H9 (cell line): ENCODE data around the gene CYTH4. TPM values are rescaled to one million over a fixed set of nuclear protein-coding genes. Genes with fewer than 3 reads are reported as not detected.

ENCODE experiments used
- DNase-seq: peaks from one replicate; pipeline ENCODE4 v3.0.0-alpha.2; 2017
- H2AFZ ChIP-seq: one replicate; pipeline ENCODE4 v1.6.1; 2013; ENCODE audit warnings: mild to moderate bottlenecking, low read length, control low read depth, moderate library complexity
- H2AK5ac ChIP-seq: 2 replicates; pipeline ENCODE4 v1.6.1; 2013; ENCODE audit warnings: low read length, control low read depth, mixed read lengths; ENCODE audit not compliant: insufficient read length
- H2BK120ac ChIP-seq: one replicate; pipeline ENCODE4 v1.6.1; 2013; ENCODE audit warnings: low read depth, mild to moderate bottlenecking, low read length, control low read depth, inconsistent platforms; ENCODE audit not compliant: poor library complexity, severe bottlenecking
- H2BK12ac ChIP-seq: 2 replicates; pipeline ENCODE4 v1.6.1; 2013; ENCODE audit warnings: low read length, control low read depth, mixed read lengths, low read depth; ENCODE audit not compliant: insufficient read length
- H2BK15ac ChIP-seq: 2 replicates; pipeline ENCODE4 v1.6.1; 2013; ENCODE audit warnings: low read depth, low read length, control low read depth
- H2BK20ac ChIP-seq: one replicate; pipeline ENCODE4 v1.6.1; 2013; ENCODE audit warnings: low read depth, mild to moderate bottlenecking, low read length, control low read depth, inconsistent platforms; ENCODE audit not compliant: poor library complexity, severe bottlenecking
- H2BK5ac ChIP-seq: 2 replicates; pipeline ENCODE4 v1.6.1; 2013; ENCODE audit warnings: low read length, control low read depth, mixed read lengths; ENCODE audit not compliant: insufficient read length
- H3K14ac ChIP-seq: 2 replicates; pipeline ENCODE4 v1.6.1; 2013; ENCODE audit warnings: low read length, control low read depth; ENCODE audit not compliant: insufficient read depth
- H3K18ac ChIP-seq: 2 replicates; pipeline ENCODE4 v1.6.1; 2013; ENCODE audit warnings: low read depth, mild to moderate bottlenecking, mixed read lengths, low read length, control low read depth; ENCODE audit not compliant: insufficient read length
- H3K23ac ChIP-seq: 2 replicates; pipeline ENCODE4 v1.6.1; 2013; ENCODE audit warnings: low read length, control low read depth, mixed read lengths, low read depth; ENCODE audit not compliant: insufficient read length
- H3K23me2 ChIP-seq: 2 replicates; pipeline ENCODE4 v1.6.1; 2013; ENCODE audit warnings: low read depth, mild to moderate bottlenecking, mixed read lengths, low read length, control low read depth; ENCODE audit not compliant: insufficient read length, poor library complexity, severe bottlenecking
- H3K27ac ChIP-seq: 2 replicates; pipeline ENCODE4 v1.5.1; 2013; ENCODE audit warnings: low read length, control low read depth, mixed read lengths, low read depth; ENCODE audit not compliant: insufficient read length
- H3K27me3 ChIP-seq: 2 replicates; pipeline ENCODE4 v1.6.1; 2013; ENCODE audit warnings: low read length, control low read depth, inconsistent platforms; ENCODE audit not compliant: insufficient read depth
- H3K4ac ChIP-seq: 2 replicates; pipeline ENCODE4 v1.6.1; 2013; ENCODE audit warnings: low read depth, mild to moderate bottlenecking, control low read depth, inconsistent platforms, low read length, moderate library complexity
- H3K4me1 ChIP-seq: 2 replicates; pipeline ENCODE4 v1.6.1; 2013; ENCODE audit warnings: low read length, control low read depth, inconsistent platforms; ENCODE audit not compliant: insufficient read depth
- H3K4me2 ChIP-seq: 2 replicates; pipeline ENCODE4 v1.6.1; 2013; ENCODE audit warnings: low read length, control low read depth, mixed read lengths; ENCODE audit not compliant: insufficient read length, insufficient read depth
- H3K56ac ChIP-seq: 2 replicates; pipeline ENCODE4 v1.6.1; 2013; ENCODE audit warnings: low read depth, mild to moderate bottlenecking, mixed read lengths, low read length, control low read depth; ENCODE audit not compliant: insufficient read length
- H3K79me1 ChIP-seq: 2 replicates; pipeline ENCODE4 v1.6.1; 2013; ENCODE audit warnings: low read depth, mild to moderate bottlenecking, moderate library complexity, low read length, control low read depth, inconsistent platforms; ENCODE audit not compliant: insufficient read depth, poor library complexity, severe bottlenecking
- H3K79me2 ChIP-seq: 2 replicates; pipeline ENCODE4 v1.6.1; 2013; ENCODE audit warnings: low read length, control low read depth, inconsistent platforms; ENCODE audit not compliant: insufficient read depth
- H3K9ac ChIP-seq: 2 replicates; pipeline ENCODE4 v1.6.1; 2013; ENCODE audit warnings: low read length, control low read depth, mixed read lengths; ENCODE audit not compliant: insufficient read length; ENCODE audit errors: extremely low read depth
- H3K9me3 ChIP-seq: one replicate; pipeline ENCODE4 v1.6.1; 2013; ENCODE audit warnings: low read depth, low read length, inconsistent platforms; ENCODE audit not compliant: control insufficient read depth
- H3T11ph ChIP-seq: one replicate; pipeline ENCODE4 v1.6.1; 2013; ENCODE audit warnings: mild to moderate bottlenecking, low read length, control low read depth, inconsistent platforms
- H4K20me1 ChIP-seq: one replicate; pipeline ENCODE4 v1.6.1; 2013; ENCODE audit not compliant: control insufficient read depth, insufficient read length, insufficient read depth
- H4K5ac ChIP-seq: 2 replicates; pipeline ENCODE4 v1.6.1; 2013; ENCODE audit warnings: low read depth, mild to moderate bottlenecking, mixed read lengths, low read length, control low read depth; ENCODE audit not compliant: insufficient read length
- H4K8ac ChIP-seq: replicated peaks from 2 replicates; pipeline ENCODE4 v1.6.1; 2013; ENCODE audit warnings: low read length, control low read depth, mixed read lengths, low read depth; ENCODE audit not compliant: insufficient read length
- H4K91ac ChIP-seq: 2 replicates; pipeline ENCODE4 v1.6.1; 2013; ENCODE audit warnings: low read depth, mild to moderate bottlenecking, moderate library complexity, mixed read lengths, low read length, control low read depth; ENCODE audit not compliant: insufficient read length
- H3K27ac Mint-ChIP-seq, 3 experiments: 2 replicates in 2 of 3; 3 replicates in 1 of 3; pipeline ENCODE4 v1.8.0; 2020 to 2021; ENCODE audit warnings: mixed read lengths in 3 of 3, mild to moderate bottlenecking in 1 of 3, moderate library complexity in 1 of 3
- H3K27me3 Mint-ChIP-seq: 2 replicates; pipeline ENCODE4 v1.8.0; 2021; ENCODE audit warnings: low read depth, mild to moderate bottlenecking, moderate library complexity, mixed read lengths
- H3K36me3 Mint-ChIP-seq, 3 experiments: 2 replicates in 2 of 3; 3 replicates in 1 of 3; pipeline ENCODE4 v1.8.0; 2020 to 2021; ENCODE audit warnings: low read depth in 3 of 3, mixed read lengths in 3 of 3; ENCODE audit not compliant: insufficient read depth in 1 of 3
- H3K4me1 Mint-ChIP-seq, 2 experiments: 2 replicates each; pipeline ENCODE4 v1.8.0; 2020; ENCODE audit warnings: mixed read lengths in 2 of 2
- H3K4me3 Mint-ChIP-seq, 2 experiments: 2 replicates in 1 of 2; 3 replicates in 1 of 2; pipeline ENCODE4 v1.8.0; 2020 to 2021; ENCODE audit warnings: mild to moderate bottlenecking in 2 of 2, mixed read lengths in 2 of 2, moderate library complexity in 1 of 2
- H3K9me3 Mint-ChIP-seq, 2 experiments: 2 replicates in 1 of 2; 3 replicates in 1 of 2; pipeline ENCODE4 v1.8.0; 2020; ENCODE audit warnings: mild to moderate bottlenecking in 2 of 2, mixed read lengths in 2 of 2, moderate library complexity in 1 of 2
- CTCF ChIP-seq: fragments of 200-600 bp; sonication (generic); conservative IDR thresholded peaks from 3 replicates; pipeline ENCODE4 v1.8.0; 2021; ENCODE audit warnings: antibody characterized with exemption, mild to moderate bottlenecking
- WGBS: extraction: QIAGEN DNeasy Blood & Tissue Kit; methylation state at CpG from one replicate; pipeline ENCODE4 v1.1.7; 2013; ENCODE audit warnings: missing lambda C conversion rate, low lambda C conversion rate, mixed read lengths; ENCODE audit not compliant: insufficient read length; ENCODE audit errors: extremely low coverage; 5-methylcytosine and 5-hydroxymethylcytosine counted together
- total RNA-seq: library from RNA; stranded (reverse); gene quantifications from 2 replicates; pipeline ENCODE4 v1.2.1, GENCODE V29; 2021

Gene CYTH4
- total RNA-seq, 1 experiment from 2014 or later: not detected

GRCh38 chr22:37324340-37325038, 42.2 kb downstream of the CYTH4 start:
- Histone ChIP-seq H3K9ac (no peak overlapping the region), H3T11ph (no peak overlapping the region), H3K4ac (no peak overlapping the region), H3K14ac (no peak overlapping the region; the same call in 1 of the 2 replicates), H3K23ac (no peak overlapping the region), H3K79me2 (no peaks in the 10 kb centered on the region), H2BK20ac (no peak overlapping the region), H3K18ac (no peak overlapping the region), H3K27ac (no peak overlapping the region), H3K4me2 (peak overlapping the region; percentile 30), H2AFZ (no peak overlapping the region), H3K9me3 (no peaks in the 10 kb centered on the region), H3K79me1 (no peaks in the 10 kb centered on the region), H3K56ac (no peak overlapping the region), H3K23me2 (no peaks in the 10 kb centered on the region), H4K91ac (no peak overlapping the region), H4K20me1 (no peaks in the 10 kb centered on the region), H4K5ac (no peak overlapping the region), H2BK15ac (no peak overlapping the region), H2AK5ac (no peak overlapping the region), H2BK120ac (no peak overlapping the region), H3K27me3 (no peaks in the 10 kb centered on the region; the same call in 1 of the 2 replicates), H2BK12ac (no peak overlapping the region), H4K8ac (no peak overlapping the region), H2BK5ac (no peak overlapping the region), H3K4me1 (no peaks in the 10 kb centered on the region; the same call in 1 of the 2 replicates)
- whole genome bisulfite sequencing: no CpG with 5 or more reads among the region's 51 CpGs
- Mint-ChIP-seq H3K4me3 (peak overlapping the region; percentile 36 to 62; a peak in 4 of 5 replicates), H3K9me3 (peaks cover 0 to 2% of the 10 kb centered on the region in 2 experiments; a peak in 3 of 5 replicates), H3K27ac (no peak overlapping the region; a peak in 1 of 7 replicates), H3K36me3 (no peaks in the 10 kb centered on the region), H3K27me3 (peaks cover 87% of the 10 kb centered on the region), H3K4me1 (peaks cover 27 to 49% of the 10 kb centered on the region in 2 experiments)
- DNase-seq: no peak
- no peak for TF ChIP-seq CTCF
